ENCODE data around the gene GPR132.

DNA sequence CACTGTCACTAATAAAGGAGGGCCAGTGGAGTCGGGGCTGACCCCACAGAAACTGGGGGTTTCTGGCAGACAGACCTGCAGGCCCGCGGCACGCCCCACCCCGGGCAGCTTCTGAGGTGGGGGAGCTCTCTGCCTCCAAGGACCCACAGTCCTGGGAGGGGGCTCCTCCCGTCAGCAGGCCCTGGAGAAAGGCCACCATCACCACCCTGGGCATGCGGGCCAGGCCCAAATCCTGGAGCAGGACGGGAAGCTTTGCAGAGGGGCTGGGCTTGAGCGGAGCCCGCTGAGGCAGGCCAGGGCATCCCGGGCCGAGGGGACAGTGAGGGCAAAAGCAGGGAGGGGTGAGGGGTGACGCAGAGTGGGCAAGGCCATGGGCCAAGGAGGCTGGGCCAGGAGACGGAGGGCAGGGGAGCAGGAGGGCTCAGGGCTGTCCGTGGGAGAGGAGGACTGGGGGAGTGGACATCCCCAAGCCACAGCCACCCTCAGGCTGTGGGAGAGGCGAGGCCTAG, 11.1 kb upstream of the GPR132 start:
- TF ChIP-seq CTCF (IDR thresholded peaks at IDR 0.05; ENCODE audit: insufficient read depth, low read length) (no peak), POLR2AphosphoS5 (IDR thresholded peaks at IDR 0.05; ENCODE audit: low read depth) (no peak), GABPA (IDR thresholded peaks at IDR 0.05; ENCODE audit: low read depth) (no peak), SPI1 (IDR thresholded peaks at IDR 0.05; ENCODE audit: borderline replicate concordance, low read depth) (no peak)
- TF ChIP-seq, protein P1, sequence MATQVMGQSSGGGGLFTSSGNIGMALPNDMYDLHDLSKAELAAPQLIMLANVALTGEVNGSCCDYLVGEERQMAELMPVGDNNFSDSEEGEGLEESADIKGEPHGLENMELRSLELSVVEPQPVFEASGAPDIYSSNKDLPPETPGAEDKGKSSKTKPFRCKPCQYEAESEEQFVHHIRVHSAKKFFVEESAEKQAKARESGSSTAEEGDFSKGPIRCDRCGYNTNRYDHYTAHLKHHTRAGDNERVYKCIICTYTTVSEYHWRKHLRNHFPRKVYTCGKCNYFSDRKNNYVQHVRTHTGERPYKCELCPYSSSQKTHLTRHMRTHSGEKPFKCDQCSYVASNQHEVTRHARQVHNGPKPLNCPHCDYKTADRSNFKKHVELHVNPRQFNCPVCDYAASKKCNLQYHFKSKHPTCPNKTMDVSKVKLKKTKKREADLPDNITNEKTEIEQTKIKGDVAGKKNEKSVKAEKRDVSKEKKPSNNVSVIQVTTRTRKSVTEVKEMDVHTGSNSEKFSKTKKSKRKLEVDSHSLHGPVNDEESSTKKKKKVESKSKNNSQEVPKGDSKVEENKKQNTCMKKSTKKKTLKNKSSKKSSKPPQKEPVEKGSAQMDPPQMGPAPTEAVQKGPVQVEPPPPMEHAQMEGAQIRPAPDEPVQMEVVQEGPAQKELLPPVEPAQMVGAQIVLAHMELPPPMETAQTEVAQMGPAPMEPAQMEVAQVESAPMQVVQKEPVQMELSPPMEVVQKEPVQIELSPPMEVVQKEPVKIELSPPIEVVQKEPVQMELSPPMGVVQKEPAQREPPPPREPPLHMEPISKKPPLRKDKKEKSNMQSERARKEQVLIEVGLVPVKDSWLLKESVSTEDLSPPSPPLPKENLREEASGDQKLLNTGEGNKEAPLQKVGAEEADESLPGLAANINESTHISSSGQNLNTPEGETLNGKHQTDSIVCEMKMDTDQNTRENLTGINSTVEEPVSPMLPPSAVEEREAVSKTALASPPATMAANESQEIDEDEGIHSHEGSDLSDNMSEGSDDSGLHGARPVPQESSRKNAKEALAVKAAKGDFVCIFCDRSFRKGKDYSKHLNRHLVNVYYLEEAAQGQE (IDR thresholded peaks at IDR 0.05; ENCODE audit: insufficient replicate concordance, low read depth) = no peak

Measured in HL-60 (cell line).